ENCODE measurements around the gene TUNAR.
"Not testable (repeated sequence)": the region's sequence is repeated elsewhere in the genome, so short reads cannot be mapped to it uniquely, and the experiment has no call there.

The TUNAR gene

GRCh38 chr14:95951359-95951758 lies 74.7 kb downstream of the TUNAR start:
- no peak overlapping the region for H3K4me3 Mint-ChIP-seq

GRCh38 chr14:95953111-95953724 lies 76.6 kb downstream of the TUNAR start:
- Mint-ChIP-seq H3K36me3 (no peaks in the 10 kb centered on the region), H3K27ac (no peak overlapping the region), H3K4me3 (no peak overlapping the region), H3K27me3 (peaks cover 9% of the 10 kb centered on the region), H3K4me1 (no peaks in the 10 kb centered on the region), H3K9me3 (peaks cover 2% of the 10 kb centered on the region)
- DNase-seq (ENCODE audit: low spot score in 2 of 2), result no peak
- ATAC-seq (ENCODE audit: low read depth), result no peak

More at GRCh38 chr14:95951359-95951758, 74.7 kb downstream of the TUNAR start:
- Mint-ChIP-seq H3K27ac (no peak overlapping the region), H3K27me3 (peaks cover 12% of the 10 kb centered on the region), H3K9me3 (peaks cover 4% of the 10 kb centered on the region), H3K36me3 (no peaks in the 10 kb centered on the region), H3K4me1 (no peaks in the 10 kb centered on the region)
- DNase-seq (ENCODE audit: low spot score in 2 of 2) (no peak), ATAC-seq (ENCODE audit: low read depth) (no peak)

GRCh38 chr14:95956601-95957460 lies 80.2 kb downstream of the TUNAR start:
- Mint-ChIP-seq H3K9me3 (peaks cover 1% of the 10 kb centered on the region), H3K36me3 (no peaks in the 10 kb centered on the region), H3K27ac (no peak overlapping the region), H3K4me1 (no peaks in the 10 kb centered on the region), H3K4me3 (no peak overlapping the region), H3K27me3 (peaks cover 3% of the 10 kb centered on the region)
- ATAC-seq (ENCODE audit: low read depth) (no peak), DNase-seq (ENCODE audit: low spot score in 2 of 2) (no peak)

- no peaks in the 10 kb centered on the region for H3K36me3 Mint-ChIP-seq
- H3K27me3 Mint-ChIP-seq, result no peaks in the 10 kb centered on the region
- H3K4me3 Mint-ChIP-seq, result no peak overlapping the region
- no peaks in the 10 kb centered on the region for H3K4me1 Mint-ChIP-seq
- no peak overlapping the region for H3K27ac Mint-ChIP-seq
- DNase-seq (ENCODE audit: low spot score in 2 of 2) (no peak), ATAC-seq (ENCODE audit: low read depth) (no peak)
- peaks cover 1% of the 10 kb centered on the region for H3K9me3 Mint-ChIP-seq
Observed at GRCh38 chr14:95958105-95958504, 81.5 kb downstream of the TUNAR start.

GRCh38 chr14:95959317-95959716 lies 82.7 kb downstream of the TUNAR start:
- Mint-ChIP-seq H3K36me3 (no peaks in the 10 kb centered on the region), H3K4me1 (no peaks in the 10 kb centered on the region), H3K4me3 (no peak overlapping the region), H3K27me3 (no peaks in the 10 kb centered on the region), H3K27ac (no peak overlapping the region), H3K9me3 (peaks cover 1% of the 10 kb centered on the region)
- DNase-seq (ENCODE audit: low spot score in 2 of 2) (no peak), ATAC-seq (ENCODE audit: low read depth) (no peak)

- Mint-ChIP-seq H3K4me1 (no peaks in the 10 kb centered on the region), H3K9me3 (peaks cover 1% of the 10 kb centered on the region), H3K36me3 (no peaks in the 10 kb centered on the region), H3K4me3 (no peak overlapping the region), H3K27ac (no peak overlapping the region), H3K27me3 (no peaks in the 10 kb centered on the region)
- DNase-seq (ENCODE audit: low spot score in 2 of 2) (no peak), ATAC-seq (ENCODE audit: low read depth) (no peak)
Observed at GRCh38 chr14:95961481-95961880, 84.8 kb downstream of the TUNAR start.

- no peak overlapping the region for H3K4me3 Mint-ChIP-seq
- H3K27me3 Mint-ChIP-seq, result peaks cover 3% of the 10 kb centered on the region
- ATAC-seq (ENCODE audit: low read depth) (no peak), DNase-seq (ENCODE audit: low spot score in 2 of 2) (no peak)
- H3K36me3 Mint-ChIP-seq, result no peaks in the 10 kb centered on the region
- H3K4me1 Mint-ChIP-seq, result no peaks in the 10 kb centered on the region
- no peak overlapping the region for H3K27ac Mint-ChIP-seq
- peaks cover 1% of the 10 kb centered on the region for H3K9me3 Mint-ChIP-seq
Observed at GRCh38 chr14:95964901-95965300, 88.3 kb downstream of the TUNAR start.

GRCh38 chr14:95968048-95968447 lies 91.4 kb downstream of the TUNAR start:
- H3K27ac Mint-ChIP-seq, result not testable (repeated sequence)

More at GRCh38 chr14:95968048-95968447, 91.4 kb downstream of the TUNAR start:
- not testable (repeated sequence) for ATAC-seq (ENCODE audit: low read depth); H3K27me3 Mint-ChIP-seq; DNase-seq (ENCODE audit: low spot score in 2 of 2); H3K4me1 Mint-ChIP-seq; H3K9me3 Mint-ChIP-seq; H3K36me3 Mint-ChIP-seq; H3K4me3 Mint-ChIP-seq
